Mesenchymal stem cell (in vitro differentiated cells and primary cell): ENCODE data around the gene CCDC197.

Experiments
- DNase-seq: peaks from one replicate; pipeline ENCODE4 v3.0.0-alpha.2; 2013
- H2AFZ ChIP-seq: one replicate; pipeline ENCODE4 v1.6.1; 2013; ENCODE audit warnings: low read depth, mild to moderate bottlenecking, control low read depth, inconsistent platforms, low read length, moderate library complexity
- H2AK5ac ChIP-seq: 2 replicates; pipeline ENCODE4 v1.6.1; 2013; ENCODE audit warnings: low read length, moderate library complexity, mild to moderate bottlenecking, inconsistent platforms; ENCODE audit not compliant: severe bottlenecking
- H2BK120ac ChIP-seq: one replicate; pipeline ENCODE4 v1.6.1; 2013; ENCODE audit warnings: low read depth, mild to moderate bottlenecking, inconsistent platforms, low read length, moderate library complexity
- H2BK12ac ChIP-seq, 2 experiments: one replicate each; pipeline ENCODE4 v1.6.1; 2013; ENCODE audit warnings: inconsistent platforms in 2 of 2, low read length in 2 of 2, mild to moderate bottlenecking in 2 of 2, moderate library complexity in 2 of 2, control low read depth in 1 of 2
- H2BK15ac ChIP-seq: one replicate; pipeline ENCODE4 v1.6.1; 2013; ENCODE audit warnings: mild to moderate bottlenecking, low read depth, inconsistent platforms; ENCODE audit not compliant: poor library complexity, severe bottlenecking
- H2BK5ac ChIP-seq: 2 replicates; pipeline ENCODE4 v1.6.1; 2013; ENCODE audit warnings: low read depth, mild to moderate bottlenecking, low read length, control low read depth, inconsistent platforms; ENCODE audit not compliant: poor library complexity, severe bottlenecking
- H3K14ac ChIP-seq, 2 experiments: one replicate each; pipeline ENCODE4 v1.6.1; 2013; ENCODE audit warnings: inconsistent platforms in 2 of 2, low read length in 2 of 2, control low read depth in 1 of 2, mild to moderate bottlenecking in 1 of 2, moderate library complexity in 1 of 2
- H3K18ac ChIP-seq, 2 experiments: one replicate each; pipeline ENCODE4 v1.6.1; 2013; ENCODE audit warnings: inconsistent platforms in 2 of 2, low read length in 2 of 2, control low read depth in 1 of 2, low read depth in 1 of 2, mild to moderate bottlenecking in 1 of 2
- H3K23ac ChIP-seq, 2 experiments: one replicate each; pipeline ENCODE4 v1.6.1; 2013; ENCODE audit warnings: inconsistent platforms in 2 of 2, low read length in 2 of 2, mild to moderate bottlenecking in 2 of 2, moderate library complexity in 2 of 2, control low read depth in 1 of 2
- H3K27ac ChIP-seq: 2 replicates; pipeline ENCODE4 v1.5.1; 2013; ENCODE audit warnings: mild to moderate bottlenecking, moderate library complexity, low read length, control low read depth, inconsistent platforms; ENCODE audit not compliant: poor library complexity, severe bottlenecking
- H3K27me3 ChIP-seq, 2 experiments: 2 replicates each; pipeline versions ENCODE4 v1.6.1 to v1.7.0; 2013; ENCODE audit warnings: low read length in 2 of 2, mild to moderate bottlenecking in 2 of 2, moderate library complexity in 2 of 2, control low read depth in 1 of 2, inconsistent platforms in 1 of 2; ENCODE audit not compliant: control insufficient read depth in 1 of 2, insufficient read depth in 1 of 2
- H3K36me3 ChIP-seq, 2 experiments: 2 replicates each; pipeline versions ENCODE4 v1.6.1 to v1.7.0; 2013; ENCODE audit warnings: low read length in 2 of 2, control low read depth in 1 of 2, inconsistent platforms in 1 of 2, low read depth in 1 of 2, mild to moderate bottlenecking in 1 of 2; ENCODE audit not compliant: insufficient read depth in 2 of 2, control insufficient read depth in 1 of 2
- H3K4ac ChIP-seq, 2 experiments: one replicate each; pipeline ENCODE4 v1.6.1; 2013; ENCODE audit warnings: inconsistent platforms in 2 of 2, low read length in 2 of 2, mild to moderate bottlenecking in 2 of 2, moderate library complexity in 2 of 2, control low read depth in 1 of 2, low read depth in 1 of 2
- H3K4me1 ChIP-seq: 2 replicates; pipeline ENCODE4 v1.6.1; 2013; ENCODE audit warnings: low read depth, low read length, control low read depth; ENCODE audit not compliant: control insufficient read depth, insufficient read depth
- H3K4me2 ChIP-seq: 2 replicates; pipeline ENCODE4 v1.6.1; 2013; ENCODE audit warnings: low read length, mild to moderate bottlenecking, inconsistent platforms; ENCODE audit not compliant: poor library complexity, severe bottlenecking
- H3K4me3 ChIP-seq, 2 experiments: 2 replicates each; pipeline versions ENCODE4 v1.5.1 to v1.7.0; 2013; ENCODE audit warnings: low read length in 2 of 2, mild to moderate bottlenecking in 2 of 2, control low read depth in 1 of 2, low read depth in 1 of 2; ENCODE audit not compliant: insufficient read depth in 1 of 2
- H3K79me1 ChIP-seq: replicated peaks from 2 replicates; pipeline ENCODE4 v1.6.1; 2013; ENCODE audit warnings: mild to moderate bottlenecking, control low read depth, low read length, inconsistent platforms; ENCODE audit not compliant: poor library complexity, severe bottlenecking
- H3K9ac ChIP-seq: 2 replicates; pipeline ENCODE4 v1.7.0; 2013; ENCODE audit warnings: mild to moderate bottlenecking, low read length, moderate library complexity
- H3K9me3 ChIP-seq: 2 replicates; pipeline ENCODE4 v1.7.0; 2013; ENCODE audit warnings: mild to moderate bottlenecking, low read length; ENCODE audit not compliant: control insufficient read depth
- H4K8ac ChIP-seq: one replicate; pipeline ENCODE4 v1.6.1; 2013; ENCODE audit warnings: inconsistent platforms, mild to moderate bottlenecking, low read length, moderate library complexity
- H4K91ac ChIP-seq: one replicate; pipeline ENCODE4 v1.6.1; 2013; ENCODE audit warnings: mild to moderate bottlenecking, low read length, inconsistent platforms
- WGBS: methylation state at CpG from one replicate; pipeline ENCODE4 v1.1.7; 2013; ENCODE audit warnings: mixed read lengths; 5-methylcytosine and 5-hydroxymethylcytosine counted together

Gene CCDC197

DNA sequence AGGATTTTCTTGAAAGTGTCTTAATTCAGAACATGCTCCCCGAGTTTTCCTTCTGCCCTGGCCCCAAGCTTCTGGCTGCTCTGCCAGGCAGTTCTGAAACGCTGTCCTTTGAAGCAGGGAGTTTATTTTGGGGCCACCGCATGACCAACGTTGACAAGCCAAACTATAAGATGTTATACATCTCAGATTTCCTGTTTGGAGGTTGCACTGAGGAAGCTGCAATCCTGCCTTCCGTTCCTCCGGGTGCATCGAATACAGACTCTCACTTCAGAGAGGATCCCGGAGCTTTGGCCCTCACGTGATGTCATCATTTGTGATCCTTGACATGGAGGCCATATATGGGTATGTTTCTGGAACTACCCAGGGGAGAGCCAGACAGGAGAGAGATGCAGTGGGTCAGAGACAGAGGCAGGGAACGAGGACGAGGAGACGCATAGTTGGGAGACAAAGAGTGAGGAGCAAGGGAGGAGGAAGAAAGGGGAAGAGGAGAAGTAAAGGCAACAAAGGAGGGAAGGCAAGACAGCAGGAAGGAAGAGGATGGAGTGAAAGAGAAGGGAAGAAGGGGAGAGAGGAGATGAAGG lies 20.5 kb upstream of the CCDC197 start, which contains the start of gene ASB2:
Gene ASB2 (minus strand): TSS at position 94 of the 581 bp plus-strand sequence. CDS start 12,031 bp downstream, outside the sequence.
- Histone ChIP-seq H2BK5ac (no peak within 1 kb of the TSS), H3K27ac (no peak within 1 kb of the TSS), H3K4me1 (peaks cover 13% of the 10 kb centered on the region), H3K4me3 (peak within 1 kb of the TSS in 1 of 2 experiments; percentile 45), H2BK12ac (no peak within 1 kb of the TSS), H3K79me1 (no peaks in the 10 kb centered on the region), H2AK5ac (no peak within 1 kb of the TSS), H2BK15ac (no peak within 1 kb of the TSS), H2BK120ac (no peak within 1 kb of the TSS), H3K27me3 (peaks cover 0 to 8% of the 10 kb centered on the region in 2 experiments), H4K8ac (no peak within 1 kb of the TSS), H3K18ac (no peak within 1 kb of the TSS), H3K14ac (no peak within 1 kb of the TSS), H3K4ac (no peak within 1 kb of the TSS), H3K4me2 (no peak within 1 kb of the TSS), H4K91ac (no peak within 1 kb of the TSS), H3K9me3 (no peaks in the 10 kb centered on the region), H3K36me3 (peaks cover 0 to 2% of the 10 kb centered on the region in 2 experiments), H2AFZ (no peak within 1 kb of the TSS), H3K9ac (peak within 1 kb of the TSS; percentile 40), H3K23ac (no peak within 1 kb of the TSS)
- WGBS, result 66% methylated on average over 12 of the region's 12 CpGs
- DNase-seq, result no peak

GRCh38 chr14:93977171-93977570 lies 19.9 kb upstream of the CCDC197 start:
- Histone ChIP-seq H3K18ac (no peak overlapping the region), H2BK120ac (no peak overlapping the region), H3K23ac (no peak overlapping the region), H3K9ac (no peak overlapping the region), H2BK5ac (no peak overlapping the region), H4K91ac (no peak overlapping the region), H3K4me2 (no peak overlapping the region), H3K4me1 (peaks cover 16% of the 10 kb centered on the region), H3K4me3 (no peak overlapping the region), H3K14ac (no peak overlapping the region), H2AK5ac (no peak overlapping the region), H3K36me3 (peaks cover 0 to 2% of the 10 kb centered on the region in 2 experiments), H2BK12ac (no peak overlapping the region), H3K27me3 (peaks cover 0 to 8% of the 10 kb centered on the region in 2 experiments), H3K27ac (no peak overlapping the region), H2BK15ac (no peak overlapping the region), H3K79me1 (no peaks in the 10 kb centered on the region), H4K8ac (no peak overlapping the region), H3K9me3 (no peaks in the 10 kb centered on the region), H2AFZ (no peak overlapping the region), H3K4ac (no peak overlapping the region)
- WGBS, result 84% methylated on average over 5 of the region's 5 CpGs
- no peak for DNase-seq

DNA sequence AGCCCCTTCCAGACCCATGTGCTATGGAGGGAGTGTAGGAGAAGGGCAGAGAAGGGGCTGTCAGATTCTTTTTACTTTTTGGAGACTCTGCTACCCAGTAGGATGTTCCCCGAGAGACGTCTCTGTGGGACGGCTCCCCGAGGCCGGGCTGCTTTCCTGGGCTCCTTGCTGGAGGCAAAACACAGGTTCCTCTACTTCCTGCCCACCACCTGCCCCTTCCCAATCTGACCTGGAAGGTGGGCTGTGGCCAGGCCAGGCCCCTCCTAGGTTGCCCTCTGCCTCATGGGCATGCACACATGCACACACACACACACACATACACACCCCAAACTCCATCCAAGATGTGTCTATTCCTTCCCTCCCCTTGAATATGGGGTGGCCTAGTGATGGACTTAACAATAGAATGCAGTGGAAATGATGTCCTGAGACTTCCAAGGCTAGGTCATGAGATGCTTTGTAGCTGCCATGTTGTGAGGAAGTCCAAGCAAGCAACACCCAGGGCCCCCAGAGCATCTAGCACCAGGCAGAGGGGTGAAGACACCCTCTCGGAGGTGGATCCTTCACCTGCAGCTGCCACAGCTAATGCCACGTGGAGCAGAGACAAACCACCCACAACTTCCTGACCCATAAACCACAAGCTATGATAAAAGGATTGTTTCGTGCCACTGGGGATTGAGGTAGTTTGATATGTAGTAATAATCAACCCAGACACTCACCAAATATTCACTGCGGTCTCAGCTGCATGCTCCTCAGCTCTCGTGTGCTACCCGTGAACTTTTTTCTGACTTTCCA lies 19.1 kb upstream of the CCDC197 start:
- Histone ChIP-seq H2BK5ac (no peak overlapping the region), H2BK15ac (no peak overlapping the region), H3K14ac (peak overlapping the region in 1 of 2 experiments; percentile 39), H2AK5ac (peak overlapping the region; percentile 63), H2BK12ac (no peak overlapping the region), H4K91ac (no peak overlapping the region), H2AFZ (no peak overlapping the region), H3K4me2 (no peak overlapping the region), H3K4me3 (no peak overlapping the region), H3K27me3 (peaks cover 0 to 8% of the 10 kb centered on the region in 2 experiments), H3K9ac (no peak overlapping the region), H4K8ac (no peak overlapping the region), H3K23ac (no peak overlapping the region), H3K36me3 (peaks cover 0 to 2% of the 10 kb centered on the region in 2 experiments), H3K18ac (no peak overlapping the region), H3K4ac (no peak overlapping the region), H2BK120ac (no peak overlapping the region), H3K27ac (no peak overlapping the region), H3K4me1 (peaks cover 16% of the 10 kb centered on the region), H3K79me1 (no peaks in the 10 kb centered on the region), H3K9me3 (no peaks in the 10 kb centered on the region)
- no peak for DNase-seq
- WGBS, result 94% methylated on average over 9 of the region's 11 CpGs

- no peak overlapping the region for H3K4me2 ChIP-seq
- WGBS, result 68% methylated on average over 4 of the region's 4 CpGs
Measured at GRCh38 chr14:93978735-93979134, 18.4 kb upstream of the CCDC197 start.

More at GRCh38 chr14:93978735-93979134, 18.4 kb upstream of the CCDC197 start:
- no peak overlapping the region for H4K8ac ChIP-seq
- no peak overlapping the region for H3K14ac ChIP-seq
- no peak overlapping the region for H3K4ac ChIP-seq
- no peak overlapping the region for H2BK12ac ChIP-seq
- H2BK5ac ChIP-seq, result no peak overlapping the region
- H3K79me1 ChIP-seq, result no peaks in the 10 kb centered on the region
- no peaks in the 10 kb centered on the region for H3K9me3 ChIP-seq
- H3K18ac ChIP-seq, result no peak overlapping the region
- H3K27me3 ChIP-seq, result peaks cover 0 to 5% of the 10 kb centered on the region in 2 experiments
- H3K4me1 ChIP-seq, result peaks cover 16% of the 10 kb centered on the region
- no peak overlapping the region for H2AFZ ChIP-seq
- no peak overlapping the region for H4K91ac ChIP-seq
- H2BK120ac ChIP-seq, result no peak overlapping the region
- H3K9ac ChIP-seq, result no peak overlapping the region
- peak overlapping the region; percentile 77 for H2AK5ac ChIP-seq
- DNase-seq, result no peak
- H2BK15ac ChIP-seq, result no peak overlapping the region
- H3K36me3 ChIP-seq, result peaks cover 0 to 2% of the 10 kb centered on the region in 2 experiments
- no peak overlapping the region for H3K23ac ChIP-seq
- H3K4me3 ChIP-seq, result no peak overlapping the region
- peak overlapping the region; percentile 15 for H3K27ac ChIP-seq
